Measurements from ENCODE around the gene TK1.
A peak's percentile ranks its signal among the peaks of the same experiment; 100 is the strongest.

The TK1 gene

GRCh38 chr17:78138204-78139060, 48.4 kb downstream of the TK1 start:
- TF ChIP-seq EP300 (IDR thresholded peaks at IDR 0.05; ENCODE audit: borderline replicate concordance) (no peak), REST (IDR thresholded peaks at IDR 0.05; ENCODE audit: low read depth) (no peak), TAF1 (IDR thresholded peaks at IDR 0.05; ENCODE audit: low read depth) (no peak), MAX (IDR thresholded peaks at IDR 0.05) (no peak), RAD21 (IDR thresholded peaks at IDR 0.05; ENCODE audit: low read depth) (no peak), YY1 (IDR thresholded peaks at IDR 0.05; ENCODE audit: low read depth) (no peak), ZBTB7A (IDR thresholded peaks at IDR 0.05; ENCODE audit: low read depth) (no peak), CREB1 (IDR thresholded peaks at IDR 0.05; ENCODE audit: low read depth) (no peak), TEAD4 (IDR thresholded peaks at IDR 0.05) (no peak), TCF12 (IDR thresholded peaks at IDR 0.05; ENCODE audit: low read depth) (no peak), CEBPB (IDR thresholded peaks at IDR 0.05) (no peak), USF1 (IDR thresholded peaks at IDR 0.05) (no peak), EGR1 (IDR thresholded peaks at IDR 0.05) (no peak), NFIC (IDR thresholded peaks at IDR 0.05) (no peak), FOXM1 (IDR thresholded peaks at IDR 0.05; ENCODE audit: borderline replicate concordance, low read depth) (no peak)

GRCh38 chr17:78137392-78138203, 49.3 kb downstream of the TK1 start:
- TF ChIP-seq CREB1 (IDR thresholded peaks at IDR 0.05; ENCODE audit: low read depth) (no peak), EP300 (IDR thresholded peaks at IDR 0.05; ENCODE audit: borderline replicate concordance) (peak; percentile 34; the same call in 1 of the 2 replicates), TCF12 (IDR thresholded peaks at IDR 0.05; ENCODE audit: low read depth) (peak; percentile 53), CEBPB (IDR thresholded peaks at IDR 0.05) (no peak), ZBTB7A (IDR thresholded peaks at IDR 0.05; ENCODE audit: low read depth) (no peak), YY1 (IDR thresholded peaks at IDR 0.05; ENCODE audit: low read depth) (0 out of 2 replicates have a peak, but pooled peaks have one; percentile 11), TAF1 (IDR thresholded peaks at IDR 0.05; ENCODE audit: low read depth) (no peak), TEAD4 (IDR thresholded peaks at IDR 0.05) (peak; percentile 65), RAD21 (IDR thresholded peaks at IDR 0.05; ENCODE audit: low read depth) (peak; percentile 50; the same call in 1 of the 2 replicates), MAX (IDR thresholded peaks at IDR 0.05) (peak; percentile 44; the same call in 1 of the 2 replicates), USF1 (IDR thresholded peaks at IDR 0.05) (no peak), NFIC (IDR thresholded peaks at IDR 0.05) (no peak), REST (IDR thresholded peaks at IDR 0.05; ENCODE audit: low read depth) (no peak), EGR1 (IDR thresholded peaks at IDR 0.05) (peak; percentile 79), FOXM1 (IDR thresholded peaks at IDR 0.05; ENCODE audit: borderline replicate concordance, low read depth) (no peak)

GRCh38 chr17:78135858-78136500, 50.9 kb downstream of the TK1 start:
- no peak for TF ChIP-seq YY1 (IDR thresholded peaks at IDR 0.05; ENCODE audit: low read depth)
- no peak for TF ChIP-seq ZBTB7A (IDR thresholded peaks at IDR 0.05; ENCODE audit: low read depth)
- TF ChIP-seq REST (IDR thresholded peaks at IDR 0.05; ENCODE audit: low read depth), result no peak
- no peak for TF ChIP-seq TEAD4 (IDR thresholded peaks at IDR 0.05)
- no peak for TF ChIP-seq FOXM1 (IDR thresholded peaks at IDR 0.05; ENCODE audit: borderline replicate concordance, low read depth)
- TF ChIP-seq EGR1 (IDR thresholded peaks at IDR 0.05), result no peak
- no peak for TF ChIP-seq USF1 (IDR thresholded peaks at IDR 0.05)

All from Ishikawa (cell line).